ENCODE measurements around the gene CMPK2. TPM values are rescaled to one million over a fixed set of nuclear protein-coding genes. Genes with fewer than 3 reads are reported as not detected.

CMPK2 gene
- total RNA-seq, 2 donors from 2014 or later, result 2.6 to 3.6 TPM

DNA sequence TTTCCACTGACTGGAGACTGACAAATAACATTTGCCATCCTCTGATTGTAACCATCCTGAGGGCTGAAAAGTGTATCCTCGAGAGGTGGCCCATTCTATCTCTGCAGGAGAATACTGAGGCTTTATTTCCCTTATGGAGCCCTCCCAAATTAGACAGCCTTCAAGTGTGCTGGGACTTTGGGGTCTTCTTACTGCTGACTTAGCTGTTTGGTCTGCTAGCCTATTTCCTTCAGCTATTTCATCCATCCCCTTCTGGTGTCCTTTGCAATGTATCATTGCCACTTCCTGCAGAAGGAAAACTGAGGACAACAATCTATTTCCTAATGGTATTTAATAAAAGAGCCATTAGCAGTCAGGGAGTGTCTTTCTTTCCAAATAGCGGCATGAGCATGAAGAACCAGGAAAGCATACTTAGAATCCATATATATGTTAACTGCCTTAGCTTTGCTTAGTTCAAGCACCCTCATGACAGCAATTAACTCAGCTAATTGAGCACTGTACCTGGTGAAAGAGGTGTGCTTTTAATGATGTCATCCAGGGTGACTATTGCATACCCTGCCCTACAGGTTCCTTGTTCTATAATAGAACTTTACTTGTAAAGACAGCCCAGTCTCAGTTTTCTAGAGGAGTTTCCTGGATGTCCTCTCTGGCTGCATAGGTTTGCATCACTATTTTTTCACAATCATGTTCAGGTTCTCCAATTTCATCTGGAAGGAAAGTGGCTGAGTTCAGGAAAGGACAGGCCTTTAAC, 24.0 kb downstream of the CMPK2 start:
- H3K27ac ChIP-seq, result no peak overlapping the region
- intact Hi-C loops (cut with DNase I), result no loop called here
- peaks cover 14% of the 10 kb centered on the region for H3K9me3 ChIP-seq

GRCh38 chr2:6838673-6839319, 26.9 kb downstream of the CMPK2 start:
- Histone ChIP-seq H3K9ac (ENCODE audit: low read depth in 2 of 2, low read length in 2 of 2) (no peak overlapping the region), H3K4me1 (no peaks in the 10 kb centered on the region), H3K4me3 (no peak overlapping the region), H3K9me3 (no peaks in the 10 kb centered on the region), H3K27ac (no peak overlapping the region), H3K27me3 (no peaks in the 10 kb centered on the region), H3K36me3 (no peaks in the 10 kb centered on the region)
- intact Hi-C loops (cut with DNase I), result no loop called here
- no peak for DNase-seq
- TF ChIP-seq CTCF (IDR thresholded peaks at IDR 0.05), result no peak

More for the DNA sequence above, 24.0 kb downstream of the CMPK2 start:
- Histone ChIP-seq H3K9ac (ENCODE audit: low read depth in 2 of 2, low read length in 2 of 2) (no peak overlapping the region), H3K4me1 (no peaks in the 10 kb centered on the region), H3K4me3 (no peak overlapping the region), H3K36me3 (no peaks in the 10 kb centered on the region), H3K27me3 (no peaks in the 10 kb centered on the region)
- TF ChIP-seq CTCF (IDR thresholded peaks at IDR 0.05), result no peak
- DNase-seq, result no peak

GRCh38 chr2:6835467-6835866, 30.2 kb downstream of the CMPK2 start:
- no peak overlapping the region for H3K9ac ChIP-seq (ENCODE audit: low read depth in 2 of 2, low read length in 2 of 2)
- H3K4me3 ChIP-seq, result no peak overlapping the region
- no peak for DNase-seq
- no peaks in the 10 kb centered on the region for H3K36me3 ChIP-seq
- H3K4me1 ChIP-seq, result no peaks in the 10 kb centered on the region
- intact Hi-C loops (cut with DNase I), result no loop called here
- no peak for TF ChIP-seq CTCF (IDR thresholded peaks at IDR 0.05)
- no peak overlapping the region for H3K27ac ChIP-seq
- H3K27me3 ChIP-seq, result no peaks in the 10 kb centered on the region
- no peaks in the 10 kb centered on the region for H3K9me3 ChIP-seq

DNA sequence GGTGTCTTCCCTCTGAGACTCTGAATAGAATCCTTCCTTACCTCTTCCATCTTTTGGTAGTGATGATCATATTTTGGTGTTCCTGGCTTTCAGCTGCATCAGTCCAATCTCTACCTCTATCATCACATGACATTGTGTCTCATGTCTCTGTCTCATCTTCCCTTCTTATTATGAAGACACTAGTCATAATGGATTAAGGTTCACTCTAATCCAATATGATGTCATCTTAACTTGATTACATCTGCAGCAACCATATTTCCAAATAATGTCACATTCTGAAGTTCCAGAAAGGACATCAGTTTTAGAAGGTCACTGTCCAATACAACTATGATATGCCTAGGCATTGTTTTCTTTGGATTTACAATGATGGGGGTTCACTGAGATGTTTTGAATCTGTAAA, 31.5 kb downstream of the CMPK2 start:
- Histone ChIP-seq H3K4me3 (no peak overlapping the region), H3K27me3 (no peaks in the 10 kb centered on the region), H3K9ac (ENCODE audit: low read depth in 2 of 2, low read length in 2 of 2) (no peak overlapping the region), H3K36me3 (no peaks in the 10 kb centered on the region), H3K9me3 (no peaks in the 10 kb centered on the region), H3K4me1 (no peaks in the 10 kb centered on the region), H3K27ac (no peak overlapping the region)
- intact Hi-C loops (cut with DNase I), result no loop called here
- TF ChIP-seq CTCF (IDR thresholded peaks at IDR 0.05), result no peak
- DNase-seq, result no peak

- Histone ChIP-seq H3K9ac (ENCODE audit: low read depth in 2 of 2, low read length in 2 of 2) (no peak overlapping the region), H3K4me1 (no peaks in the 10 kb centered on the region), H3K9me3 (no peaks in the 10 kb centered on the region), H3K27ac (no peak overlapping the region), H3K27me3 (no peaks in the 10 kb centered on the region), H3K4me3 (no peak overlapping the region), H3K36me3 (no peaks in the 10 kb centered on the region)
- no peak for TF ChIP-seq CTCF (IDR thresholded peaks at IDR 0.05)
- no peak for DNase-seq
- intact Hi-C loops (cut with DNase I), result no loop called here
Observed at GRCh38 chr2:6833300-6833604, 32.5 kb downstream of the CMPK2 start.
